Effector CD8-positive, alpha-beta T cell (primary cell): ENCODE data around the gene PDE4D.
"Not testable (repeated sequence)": the region's sequence is repeated elsewhere in the genome, so short reads cannot be mapped to it uniquely, and the experiment has no call there.

Source experiments
- DNase-seq: peaks from one replicate; lab custom pipeline; 2025; lab: John Stamatoyannopoulos, UW

The PDE4D gene

DNA sequence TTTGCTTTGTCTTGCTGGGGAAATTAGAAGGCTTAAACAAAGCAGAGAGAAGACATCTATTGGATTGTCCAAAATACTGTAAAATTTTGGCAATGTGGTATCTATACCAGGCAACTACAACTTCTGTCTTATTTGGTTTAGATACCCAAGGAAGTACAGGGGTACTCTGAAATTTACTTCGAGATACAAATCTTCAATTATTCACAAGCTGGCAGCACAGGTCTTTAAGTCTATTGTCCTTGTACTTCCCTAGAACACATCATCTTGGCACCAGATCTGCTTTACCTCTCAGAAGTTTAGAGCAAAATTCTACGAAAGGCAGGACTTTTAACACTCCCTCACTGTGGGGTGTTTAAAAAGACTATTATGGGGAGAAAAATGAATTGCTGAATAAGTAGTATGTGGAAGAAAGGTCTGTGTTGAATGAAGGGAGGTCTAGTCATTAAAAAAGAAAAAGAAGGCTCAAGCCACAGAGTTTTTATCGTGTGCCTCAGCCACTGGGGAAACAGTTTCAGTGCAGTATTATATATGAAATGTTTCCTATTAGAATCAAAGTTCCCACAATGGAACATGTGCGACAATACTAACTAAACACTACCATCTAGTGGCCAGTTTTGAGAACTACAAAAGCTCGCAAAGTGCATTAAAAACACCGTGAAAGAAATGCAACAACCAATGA lies 93.7 kb downstream of the PDE4D start:
- no peak for DNase-seq

DNA sequence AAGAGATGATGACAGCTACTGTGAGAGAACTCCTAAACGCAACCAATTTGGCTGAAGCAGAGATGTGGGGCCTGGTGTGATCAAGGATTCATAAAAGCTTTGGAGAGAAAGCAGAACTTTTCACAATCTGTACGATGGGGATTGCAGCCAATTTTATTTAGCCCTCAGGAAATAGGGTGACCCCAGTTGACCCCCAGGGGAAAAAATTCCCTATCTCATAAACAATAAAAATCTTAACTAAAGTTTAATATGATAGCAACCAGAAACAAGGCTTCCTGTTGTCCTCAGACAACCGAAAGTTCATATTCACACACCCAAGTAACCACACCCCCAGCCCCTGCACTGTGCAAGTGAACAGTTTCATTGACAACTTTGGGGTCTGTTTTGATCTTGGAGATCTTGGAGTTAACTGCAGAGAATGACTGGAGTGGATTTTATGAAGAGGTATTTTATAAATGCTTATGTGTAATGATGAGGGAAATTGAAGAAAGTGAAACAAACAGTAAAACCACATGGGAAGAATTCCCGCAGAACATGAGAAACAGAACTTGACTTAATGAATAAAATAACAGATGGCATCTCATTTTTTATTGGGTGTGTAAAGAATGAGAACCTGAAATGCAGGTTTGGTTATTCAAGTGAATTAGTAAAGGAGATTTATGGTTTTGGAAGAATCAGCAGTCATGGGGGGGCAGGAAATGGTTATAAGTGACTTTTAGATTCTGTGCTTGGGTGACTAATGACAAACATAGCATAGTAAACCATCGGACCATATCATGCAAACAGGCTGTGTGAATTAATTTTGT lies 94.5 kb downstream of the PDE4D start:
- DNase-seq, result no peak

DNA sequence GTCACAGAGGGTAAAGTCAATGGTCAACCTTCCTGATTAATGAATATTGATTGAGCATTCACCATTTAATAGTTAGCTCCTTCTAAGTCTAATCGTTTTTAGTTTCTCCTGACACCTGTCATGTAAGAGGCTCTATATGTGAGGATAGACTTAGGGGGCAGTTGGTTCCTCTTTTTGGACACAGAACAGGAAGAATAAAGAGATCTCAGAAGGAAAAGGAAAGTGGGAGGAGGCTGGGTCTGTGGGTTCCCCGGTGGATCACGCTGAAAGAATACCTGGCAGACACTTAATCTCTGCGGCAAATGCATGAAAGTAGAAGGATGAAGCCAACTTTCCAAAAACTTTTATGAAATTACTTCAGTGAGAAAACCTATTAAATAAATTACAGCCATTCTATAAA lies 98.4 kb downstream of the PDE4D start:
- no peak for DNase-seq

DNA sequence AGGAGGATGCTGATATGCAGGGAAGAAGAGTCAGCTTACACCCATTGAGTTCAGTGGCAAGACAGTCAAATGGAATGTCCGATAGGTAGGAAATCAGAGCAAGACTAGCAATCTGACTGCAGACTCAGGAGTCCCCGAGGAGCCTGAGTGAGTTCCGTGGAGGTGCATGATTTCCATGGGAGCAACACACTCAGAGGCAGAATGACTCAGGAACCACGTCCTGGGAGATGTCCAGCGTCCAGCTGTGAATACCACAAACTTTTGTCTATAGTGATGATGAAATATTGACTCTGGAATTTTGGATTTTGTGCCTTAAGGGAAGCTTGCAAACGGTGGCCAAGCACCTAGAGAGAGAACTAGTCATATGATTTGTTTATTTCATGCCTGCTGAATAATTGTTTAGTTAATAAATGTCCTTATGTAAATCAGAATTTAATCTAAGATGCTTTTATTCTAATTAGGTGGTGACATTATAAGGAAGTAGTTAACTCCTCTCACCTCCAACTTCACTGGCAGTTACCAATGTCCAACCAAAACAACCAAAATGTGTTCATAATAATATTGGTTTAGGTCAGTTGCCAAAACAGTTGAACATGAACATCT lies 100.4 kb downstream of the PDE4D start:
- no peak for DNase-seq

DNA sequence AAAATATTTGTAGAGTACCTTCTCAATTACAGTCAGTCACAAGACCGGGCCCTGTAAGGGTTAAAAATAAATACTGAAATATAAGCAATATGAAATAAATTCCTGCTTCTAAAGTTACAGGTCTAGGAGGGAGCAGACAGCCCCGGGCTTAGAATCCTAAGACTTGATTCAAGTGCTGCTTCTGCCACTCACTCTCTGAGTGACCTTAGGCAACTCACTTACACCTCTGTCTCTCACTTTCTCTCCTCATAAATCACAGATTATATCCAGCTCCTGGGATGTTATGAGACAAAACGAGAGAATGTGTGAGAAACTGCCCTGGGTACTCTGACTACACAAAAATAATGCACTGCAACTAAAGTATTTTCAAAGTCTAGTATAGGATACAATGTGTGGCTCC lies 101.9 kb downstream of the PDE4D start:
- no peak for DNase-seq

DNA sequence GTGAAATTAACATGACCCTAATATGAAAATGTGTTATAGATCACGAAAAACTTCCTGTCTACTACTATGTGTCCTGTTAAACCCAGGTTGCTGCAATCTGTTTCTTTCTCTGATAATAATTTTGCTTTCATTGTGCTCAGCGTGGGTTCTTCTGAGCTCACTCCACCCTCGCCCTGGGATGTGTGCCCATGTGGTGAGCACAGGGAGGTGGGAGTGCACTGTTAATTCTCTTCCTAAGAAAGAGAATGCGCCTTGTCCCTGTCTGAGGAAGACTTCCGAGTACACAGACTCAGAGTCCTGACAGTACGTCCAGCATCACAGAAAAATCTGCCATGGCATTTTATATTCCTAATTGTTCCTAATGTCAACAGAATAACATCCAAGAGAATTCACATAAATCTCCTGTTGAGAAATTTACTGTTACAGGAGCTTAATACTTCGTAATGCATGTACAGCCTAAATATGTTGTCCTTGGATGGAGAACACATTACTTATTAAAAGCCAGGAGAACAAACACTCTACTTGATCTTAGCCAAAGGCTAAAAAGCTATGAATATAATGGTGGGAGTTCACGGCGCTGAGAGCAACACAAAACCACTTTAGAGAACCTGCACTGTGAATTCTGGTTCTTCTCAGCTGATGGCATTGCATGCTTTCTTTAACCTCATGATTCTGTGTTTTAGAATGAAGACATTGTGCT lies 102.6 kb downstream of the PDE4D start:
- no peak for DNase-seq

DNA sequence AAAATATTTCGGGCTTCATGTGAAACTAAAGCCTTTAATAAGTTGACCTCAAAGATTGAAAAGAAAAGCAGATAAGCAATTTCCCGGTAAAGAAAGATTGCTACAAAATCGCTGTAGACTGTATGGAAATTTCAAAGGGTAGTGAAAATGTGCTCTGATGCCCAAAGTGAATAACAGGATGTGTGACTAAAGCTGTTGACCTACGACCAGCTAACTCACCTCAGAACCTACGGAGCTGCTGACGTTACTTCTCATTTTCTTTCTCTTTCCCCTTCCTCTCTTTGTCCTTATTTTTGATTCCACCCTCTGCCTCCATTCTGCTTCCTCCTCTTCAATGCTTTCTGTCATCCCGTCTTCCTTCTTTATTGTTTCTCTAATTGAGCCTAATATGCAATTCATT lies 103.2 kb downstream of the PDE4D start:
- no peak for DNase-seq

DNA sequence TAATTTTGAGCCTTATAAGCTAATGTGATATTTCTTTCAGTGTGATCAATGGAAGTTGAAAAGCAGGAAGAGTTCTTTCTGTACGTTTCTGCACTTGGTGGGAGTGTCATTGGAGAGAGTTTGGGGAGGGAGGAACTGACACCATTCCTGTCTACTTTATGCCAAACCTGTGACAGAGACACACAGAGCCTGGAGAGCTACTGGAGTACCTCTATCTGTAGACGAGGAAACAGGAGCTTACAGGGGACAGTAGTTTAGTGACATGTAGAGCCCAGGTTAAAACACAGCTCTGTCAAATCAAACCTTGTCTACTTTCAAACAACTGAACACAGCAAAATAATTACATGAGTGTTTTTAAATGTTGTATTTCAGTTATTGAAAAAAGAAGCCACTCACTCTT lies 103.6 kb downstream of the PDE4D start:
- DNase-seq, result no peak

DNA sequence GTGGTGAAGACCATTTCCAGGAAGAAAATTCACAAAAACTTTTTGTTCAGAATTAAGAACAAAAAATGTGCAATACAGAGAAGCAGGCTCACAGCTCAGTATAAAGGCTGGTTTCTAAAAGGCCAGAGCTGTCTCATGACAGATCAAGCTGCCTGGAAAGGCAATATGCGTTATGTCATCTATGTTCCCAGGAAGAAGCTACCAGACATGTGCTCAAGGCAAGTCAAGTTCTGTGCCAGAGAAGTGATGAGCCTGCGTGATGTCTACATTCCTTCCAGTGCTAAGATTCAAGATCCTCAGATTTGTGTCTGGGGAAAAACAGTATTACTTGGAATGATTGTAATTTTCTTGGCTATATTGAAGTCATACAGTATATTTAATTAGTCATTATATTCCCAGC lies 104.3 kb downstream of the PDE4D start:
- DNase-seq, result no peak

DNA sequence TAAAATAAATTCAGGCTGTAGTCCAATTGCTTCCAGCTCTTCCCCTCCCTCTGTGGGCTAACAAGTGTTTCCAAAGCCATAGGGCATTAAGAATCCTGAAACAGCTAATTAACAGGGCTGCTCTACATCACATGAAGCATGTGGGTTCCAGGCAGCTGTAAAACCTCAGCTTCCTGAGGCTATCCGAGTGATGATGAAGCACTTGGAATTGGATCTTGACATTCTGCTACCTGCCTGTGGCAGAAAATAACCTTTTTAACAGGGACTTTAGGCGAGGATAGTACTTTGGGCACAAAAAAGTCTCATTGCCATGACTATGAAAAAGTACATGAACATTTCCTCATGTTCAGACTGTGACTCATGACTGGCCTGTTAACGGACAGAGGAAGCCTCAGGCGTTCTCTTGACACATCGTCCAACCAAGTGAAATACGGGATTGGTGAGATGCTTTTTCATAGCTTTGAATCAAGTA lies 107.2 kb downstream of the PDE4D start:
- DNase-seq, result no peak

DNA sequence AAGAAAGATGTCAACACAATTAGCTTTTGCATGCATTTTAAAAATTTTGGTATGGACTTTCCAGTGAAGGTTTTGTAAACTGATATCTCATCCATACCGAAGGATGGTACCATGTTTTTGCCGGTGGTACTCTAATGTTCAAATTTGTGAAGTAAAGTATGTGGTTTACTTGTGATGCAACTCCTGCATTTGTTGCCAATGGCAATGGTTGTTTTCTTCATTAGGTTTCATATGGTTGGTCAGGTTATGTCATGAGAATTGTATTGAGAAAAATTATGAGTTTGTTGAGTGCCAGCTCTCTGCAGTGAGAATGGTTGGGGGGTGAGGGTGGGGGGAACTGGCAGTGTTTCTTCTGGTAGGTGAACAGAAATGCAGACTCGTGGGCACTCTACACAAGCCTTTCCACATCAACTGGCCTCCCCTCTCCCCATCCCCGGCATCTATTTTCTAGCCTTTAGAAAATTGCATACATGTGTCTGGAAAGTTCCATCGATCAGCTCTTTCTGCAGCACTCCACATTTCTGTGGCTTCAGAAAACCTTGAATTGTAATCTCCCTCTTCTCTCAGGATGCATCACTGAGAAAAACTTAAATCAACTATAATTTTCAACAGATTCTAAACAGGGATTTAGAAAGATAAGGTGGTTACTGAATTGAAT lies 107.7 kb downstream of the PDE4D start:
- DNase-seq, result no peak

DNA sequence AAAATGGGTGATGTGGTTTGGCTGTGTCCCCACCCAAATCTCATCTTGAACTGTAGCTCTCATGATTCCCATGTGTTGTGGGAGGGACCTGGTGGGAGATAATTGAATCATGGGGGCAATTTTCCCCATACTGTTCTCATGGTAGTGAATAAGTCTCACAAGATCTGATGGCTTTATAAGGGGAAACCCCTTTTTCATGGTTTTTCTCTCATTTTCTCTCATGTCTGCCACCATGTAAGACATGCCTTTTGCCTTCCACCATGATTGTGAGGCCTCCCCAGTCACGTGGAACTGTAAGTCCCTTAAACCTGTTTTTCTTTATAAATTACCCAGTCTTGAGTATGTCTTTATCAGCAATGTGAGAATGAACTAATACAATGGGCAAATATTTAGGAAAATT lies 108.8 kb downstream of the PDE4D start:
- DNase-seq, result not testable (repeated sequence)

DNA sequence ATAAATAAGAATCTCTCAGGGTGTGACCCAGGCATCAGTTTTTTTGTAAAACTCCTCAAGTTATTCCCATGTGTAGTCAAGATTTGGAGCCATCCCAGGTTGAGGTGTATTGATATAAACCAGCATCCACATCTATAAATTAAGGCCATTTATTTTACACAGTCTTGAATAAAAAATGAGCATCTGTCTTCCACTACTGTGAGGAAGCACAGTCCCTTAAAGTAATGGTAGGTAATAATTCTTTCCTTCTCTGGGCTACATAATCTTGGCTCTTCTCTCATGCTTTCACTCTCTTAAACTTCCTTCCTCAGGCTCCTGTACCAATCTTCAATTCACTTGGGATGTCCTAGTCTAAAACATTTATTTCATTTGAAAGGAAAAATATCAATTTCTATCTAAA lies 110.3 kb downstream of the PDE4D start:
- DNase-seq, result no peak

DNA sequence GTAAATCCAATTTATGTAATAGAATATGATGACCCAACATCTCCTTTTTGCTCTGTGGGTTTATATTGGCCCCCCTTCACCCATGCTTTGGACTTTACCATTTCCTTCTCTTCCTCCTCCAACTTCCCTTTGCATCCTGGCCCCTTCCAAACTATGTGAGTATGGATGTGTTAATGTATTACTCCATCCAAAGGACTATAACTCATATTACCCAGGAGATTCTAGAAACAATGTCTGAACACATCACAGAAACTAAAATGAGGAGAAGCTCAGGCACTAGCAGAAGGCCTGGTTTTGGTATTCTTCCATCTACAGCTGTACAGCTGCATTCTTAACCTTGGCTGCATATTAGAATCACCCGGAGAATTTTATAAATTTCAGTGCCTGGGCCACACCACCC lies 110.7 kb downstream of the PDE4D start:
- DNase-seq, result no peak

DNA sequence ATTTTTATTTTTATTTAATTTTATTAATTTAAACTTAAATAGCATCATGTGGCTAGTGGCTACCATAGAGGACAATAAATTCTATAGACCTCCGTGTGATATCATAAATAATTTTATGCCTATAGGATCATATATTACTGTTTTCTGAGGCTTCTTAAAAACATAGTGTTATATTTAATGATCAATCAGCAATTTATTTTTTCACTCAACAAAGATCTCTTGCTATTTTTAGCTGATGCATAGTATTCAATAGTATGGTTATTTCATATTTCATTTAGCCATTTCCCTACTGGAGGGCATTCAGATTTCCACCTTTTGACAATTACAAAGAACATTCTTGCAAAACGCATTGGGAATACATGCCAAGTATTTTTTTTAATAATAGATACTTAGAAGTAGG lies 114.1 kb downstream of the PDE4D start:
- no peak for DNase-seq

DNA sequence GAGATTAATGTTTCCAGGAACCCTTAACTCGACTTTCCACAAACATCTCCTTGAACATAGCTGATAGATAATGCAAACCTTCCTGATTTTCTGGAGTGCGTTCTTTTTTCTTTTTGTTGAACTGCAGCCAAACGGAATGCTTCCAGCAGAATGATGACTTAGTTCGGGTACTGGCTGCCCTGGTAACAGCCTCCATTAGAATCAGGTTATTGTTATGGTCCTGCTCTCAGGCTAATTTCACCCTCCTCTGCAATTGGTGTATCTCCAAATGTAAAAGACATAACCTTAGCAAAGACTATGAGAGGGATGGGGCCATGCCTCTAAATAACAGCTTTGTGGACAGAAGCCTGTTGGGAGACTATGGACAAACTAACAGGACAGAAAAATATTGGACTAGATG lies 116.5 kb downstream of the PDE4D start:
- DNase-seq, result no peak

DNA sequence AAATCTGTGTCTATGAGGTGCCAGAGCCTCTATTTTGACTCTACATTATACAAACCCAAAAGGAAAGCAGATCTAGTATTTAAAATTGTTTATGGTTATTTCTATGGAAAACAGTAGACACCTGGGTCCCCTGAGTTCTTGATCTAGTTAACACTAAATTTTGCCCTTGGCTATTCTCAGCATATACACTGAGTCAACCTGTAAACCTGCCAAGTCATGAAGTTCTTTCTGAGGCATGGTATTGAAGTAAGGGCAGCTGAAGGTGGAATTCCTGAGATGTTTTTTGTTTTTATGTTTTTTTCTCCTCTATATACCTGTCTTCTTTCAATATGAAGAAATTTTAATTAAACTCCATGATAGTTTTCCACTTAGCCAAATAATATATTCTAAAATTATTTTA lies 120.2 kb downstream of the PDE4D start:
- DNase-seq, result no peak

DNA sequence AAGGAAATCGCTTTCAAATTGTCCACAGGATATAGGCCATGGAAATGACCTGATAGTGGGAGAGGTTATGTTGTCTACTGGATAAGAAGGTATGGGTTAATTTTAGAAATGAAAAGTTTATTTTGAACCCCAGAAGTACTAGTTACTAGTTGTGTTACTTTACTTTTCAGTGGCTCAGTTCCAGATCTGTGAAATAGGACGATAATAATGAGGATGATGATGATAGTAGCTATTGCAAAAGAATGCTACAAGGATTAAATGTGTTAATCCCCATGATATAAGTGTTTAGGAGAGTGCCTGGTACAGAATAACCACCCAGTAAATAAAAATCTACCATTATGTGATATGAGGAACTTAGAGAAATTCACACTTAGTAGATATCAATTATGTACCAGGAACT lies 120.8 kb downstream of the PDE4D start:
- no peak for DNase-seq

DNA sequence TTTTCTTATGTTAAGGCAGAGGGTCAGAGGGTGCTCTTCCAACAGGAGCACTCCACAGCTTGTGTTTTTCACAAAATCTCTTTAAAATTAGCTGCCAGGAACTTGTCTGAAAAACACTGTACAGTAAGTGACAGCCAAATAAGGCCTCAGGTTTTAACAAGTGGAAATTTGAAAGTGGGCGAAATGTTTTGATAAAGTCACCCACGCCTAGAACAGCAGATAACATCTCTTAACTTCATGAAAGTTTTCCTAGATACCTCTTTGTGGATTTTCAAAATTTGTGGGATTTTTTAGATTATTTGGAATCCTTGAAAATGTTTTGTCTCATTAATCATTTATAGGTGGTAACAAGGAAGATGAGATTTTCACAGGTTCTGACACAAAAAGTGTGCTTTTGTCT lies 121.3 kb downstream of the PDE4D start:
- no peak for DNase-seq

DNA sequence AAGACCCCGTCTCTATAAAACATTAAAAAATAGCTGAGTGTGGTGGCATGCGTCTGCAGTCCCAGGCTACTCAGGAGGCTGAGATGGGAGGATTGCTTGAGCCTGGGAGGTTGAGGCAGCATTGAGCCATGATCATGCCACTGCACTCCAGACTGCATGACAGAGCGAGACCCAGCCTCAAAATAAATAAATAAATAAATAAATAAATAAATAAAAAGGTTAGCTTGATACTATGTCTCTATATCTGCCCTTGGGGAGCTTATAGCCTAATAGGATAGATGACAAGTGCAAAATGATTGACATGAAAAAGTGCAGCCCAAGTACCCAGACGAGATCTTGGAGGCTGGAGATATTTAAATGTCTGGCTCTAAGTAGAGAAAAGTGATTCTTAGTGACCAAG lies 122.6 kb downstream of the PDE4D start:
- no peak for DNase-seq

DNA sequence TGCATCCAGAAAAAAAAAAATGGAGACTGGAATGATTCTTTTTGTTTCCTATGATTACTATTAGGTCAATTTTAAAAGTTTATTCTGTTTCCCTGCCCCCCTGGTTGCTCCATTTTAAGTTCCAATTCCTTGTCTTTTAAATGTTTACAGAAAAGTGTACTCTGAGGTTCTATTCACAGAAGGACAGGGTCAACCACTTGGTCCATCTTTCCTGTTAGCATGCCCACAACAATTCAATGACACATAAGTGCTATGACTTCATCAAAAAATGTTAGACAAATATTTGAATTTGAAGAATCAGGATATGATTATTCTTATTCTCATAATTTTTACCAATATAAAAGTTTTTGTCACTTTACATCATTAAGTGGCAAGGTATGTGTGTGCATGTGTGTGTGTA lies 123.7 kb downstream of the PDE4D start:
- no peak for DNase-seq

DNA sequence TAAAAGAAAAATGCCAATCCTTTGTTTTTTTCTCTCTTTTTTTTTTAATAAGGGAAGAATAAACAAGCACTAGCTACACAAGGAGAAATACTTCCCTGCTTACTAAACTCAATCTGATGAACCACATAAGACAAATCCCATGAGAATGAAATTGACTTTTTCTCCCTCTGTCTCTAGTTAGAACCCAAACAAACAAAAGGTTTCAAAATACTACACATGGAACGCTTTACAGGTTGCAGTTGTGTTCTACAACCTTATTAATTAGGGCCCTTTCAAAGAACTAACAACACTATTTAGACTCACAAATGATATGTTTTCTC lies 124.5 kb downstream of the PDE4D start:
- no peak for DNase-seq
